Measurements from ENCODE around the gene MTHFSD. TPM values are rescaled to one million over a fixed set of nuclear protein-coding genes. Genes with fewer than 3 reads are reported as not detected.

Gene MTHFSD
- total and polyA plus RNA-seq, 9 donors, result 11.0 to 24.9 (median 21.8) TPM

DNA sequence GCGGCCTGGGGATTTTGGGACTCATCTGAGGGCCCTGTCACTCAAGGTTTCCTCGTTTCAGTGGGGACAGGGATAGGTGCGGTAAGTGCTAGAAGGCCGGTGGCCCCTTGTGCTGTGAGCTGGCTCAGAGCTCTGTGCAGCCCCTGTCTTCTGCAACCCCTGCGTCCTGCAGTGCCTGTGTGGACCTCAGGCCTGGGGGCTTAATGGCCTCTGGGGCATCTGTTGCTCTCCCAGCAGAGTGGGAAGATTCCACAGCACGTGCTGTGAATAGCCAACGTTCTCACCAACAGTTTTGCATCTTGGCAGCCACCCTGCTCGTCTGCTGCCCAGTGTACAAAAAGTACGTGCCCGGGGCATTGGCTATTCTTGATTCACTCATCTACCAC lies 16.5 kb upstream of the MTHFSD start:
- no peak overlapping the region for H3K4me3 ChIP-seq
- WGBS, 3 donors, result 75 to 85% (median 81%) methylated on average over 10 of the region's 10 CpGs
- H3K27ac ChIP-seq, result no peak overlapping the region
- intact Hi-C loops (cut with DNase I), result loop anchor here in 2 of 4 donors (5.0 kb wide), 2 partner anchors 191 to 486 kb away; no protein-coding TSS in a partner anchor
- no peaks in the 10 kb centered on the region for H3K36me3 ChIP-seq
- H3K9me3 ChIP-seq, result no peaks in the 10 kb centered on the region
- peaks cover 2% of the 10 kb centered on the region for H3K27me3 ChIP-seq
- DNase-seq, result no peak
- H3K4me1 ChIP-seq (ENCODE audit: insufficient read depth), result peaks cover 4% of the 10 kb centered on the region
- TF ChIP-seq, protein P1, sequence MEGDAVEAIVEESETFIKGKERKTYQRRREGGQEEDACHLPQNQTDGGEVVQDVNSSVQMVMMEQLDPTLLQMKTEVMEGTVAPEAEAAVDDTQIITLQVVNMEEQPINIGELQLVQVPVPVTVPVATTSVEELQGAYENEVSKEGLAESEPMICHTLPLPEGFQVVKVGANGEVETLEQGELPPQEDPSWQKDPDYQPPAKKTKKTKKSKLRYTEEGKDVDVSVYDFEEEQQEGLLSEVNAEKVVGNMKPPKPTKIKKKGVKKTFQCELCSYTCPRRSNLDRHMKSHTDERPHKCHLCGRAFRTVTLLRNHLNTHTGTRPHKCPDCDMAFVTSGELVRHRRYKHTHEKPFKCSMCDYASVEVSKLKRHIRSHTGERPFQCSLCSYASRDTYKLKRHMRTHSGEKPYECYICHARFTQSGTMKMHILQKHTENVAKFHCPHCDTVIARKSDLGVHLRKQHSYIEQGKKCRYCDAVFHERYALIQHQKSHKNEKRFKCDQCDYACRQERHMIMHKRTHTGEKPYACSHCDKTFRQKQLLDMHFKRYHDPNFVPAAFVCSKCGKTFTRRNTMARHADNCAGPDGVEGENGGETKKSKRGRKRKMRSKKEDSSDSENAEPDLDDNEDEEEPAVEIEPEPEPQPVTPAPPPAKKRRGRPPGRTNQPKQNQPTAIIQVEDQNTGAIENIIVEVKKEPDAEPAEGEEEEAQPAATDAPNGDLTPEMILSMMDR (IDR thresholded peaks at IDR 0.05), result no peak
- TF ChIP-seq EP300 (IDR thresholded peaks at IDR 0.05), result no peak

DNA sequence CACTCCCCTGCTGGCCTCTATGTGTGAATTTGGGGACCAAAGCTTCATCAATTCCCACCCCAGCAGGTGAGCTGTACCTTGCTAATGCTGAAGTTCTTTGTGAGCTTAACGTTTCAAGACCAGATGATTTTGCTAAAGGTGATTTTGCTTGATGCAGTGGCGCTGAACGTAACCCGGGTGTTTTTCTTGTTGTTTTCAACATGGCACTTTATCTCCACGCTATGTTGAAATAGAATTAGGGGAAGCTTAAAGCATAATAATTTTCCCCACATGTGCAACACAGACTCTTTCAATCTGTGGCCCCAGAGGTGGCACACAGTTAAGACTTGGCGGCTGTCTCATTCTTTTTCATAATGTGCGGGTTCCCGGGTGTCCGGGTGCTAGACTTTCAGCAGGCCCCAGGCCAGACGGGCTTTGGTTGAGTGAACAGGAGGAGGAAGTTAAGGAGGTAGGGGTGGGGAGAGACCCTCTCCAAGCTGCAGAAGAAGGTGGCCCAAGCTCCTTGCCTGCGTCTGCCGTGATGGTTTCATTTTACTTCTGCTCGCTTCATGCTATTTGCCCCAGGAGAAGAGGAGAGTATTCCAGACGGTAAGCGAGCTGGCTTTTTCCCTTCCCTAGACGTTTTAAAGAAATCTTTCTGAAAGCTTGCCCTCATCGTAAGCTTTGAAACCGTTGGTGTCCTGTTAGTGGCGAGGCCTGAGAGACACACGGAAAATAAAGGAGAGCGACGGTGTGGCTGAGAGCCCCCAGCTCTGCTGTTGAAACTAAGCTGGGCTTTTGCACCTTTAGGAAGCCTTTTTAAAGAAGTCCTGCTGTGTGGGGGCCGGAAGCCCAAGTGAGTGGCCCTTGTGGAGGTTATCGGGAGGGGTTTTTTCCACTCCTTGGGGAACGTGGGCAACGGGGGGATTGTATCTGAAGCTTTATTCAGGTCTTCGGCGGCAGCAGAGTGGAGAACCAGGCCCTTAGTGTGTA lies 15.8 kb upstream of the MTHFSD start:
- peaks cover 2% of the 10 kb centered on the region for H3K27me3 ChIP-seq
- no peak overlapping the region for H3K4me3 ChIP-seq
- no peaks in the 10 kb centered on the region for H3K36me3 ChIP-seq
- H3K27ac ChIP-seq, result no peak overlapping the region
- TF ChIP-seq EP300 (IDR thresholded peaks at IDR 0.05) (no peak), POLR2A (IDR thresholded peaks at IDR 0.05) (no peak)
- TF ChIP-seq, protein P1 (IDR thresholded peaks at IDR 0.05), result no peak
- WGBS, 3 donors, result 78 to 89% (median 87%) methylated on average over 28 of the region's 28 CpGs
- intact Hi-C loops (cut with DNase I), result loop anchor here in 2 of 4 donors (5.0 kb wide), 2 partner anchors 191 to 486 kb away; no protein-coding TSS in a partner anchor
- H3K4me1 ChIP-seq (ENCODE audit: insufficient read depth), result peaks cover 4% of the 10 kb centered on the region
- no peaks in the 10 kb centered on the region for H3K9me3 ChIP-seq
- no peak for DNase-seq

DNA sequence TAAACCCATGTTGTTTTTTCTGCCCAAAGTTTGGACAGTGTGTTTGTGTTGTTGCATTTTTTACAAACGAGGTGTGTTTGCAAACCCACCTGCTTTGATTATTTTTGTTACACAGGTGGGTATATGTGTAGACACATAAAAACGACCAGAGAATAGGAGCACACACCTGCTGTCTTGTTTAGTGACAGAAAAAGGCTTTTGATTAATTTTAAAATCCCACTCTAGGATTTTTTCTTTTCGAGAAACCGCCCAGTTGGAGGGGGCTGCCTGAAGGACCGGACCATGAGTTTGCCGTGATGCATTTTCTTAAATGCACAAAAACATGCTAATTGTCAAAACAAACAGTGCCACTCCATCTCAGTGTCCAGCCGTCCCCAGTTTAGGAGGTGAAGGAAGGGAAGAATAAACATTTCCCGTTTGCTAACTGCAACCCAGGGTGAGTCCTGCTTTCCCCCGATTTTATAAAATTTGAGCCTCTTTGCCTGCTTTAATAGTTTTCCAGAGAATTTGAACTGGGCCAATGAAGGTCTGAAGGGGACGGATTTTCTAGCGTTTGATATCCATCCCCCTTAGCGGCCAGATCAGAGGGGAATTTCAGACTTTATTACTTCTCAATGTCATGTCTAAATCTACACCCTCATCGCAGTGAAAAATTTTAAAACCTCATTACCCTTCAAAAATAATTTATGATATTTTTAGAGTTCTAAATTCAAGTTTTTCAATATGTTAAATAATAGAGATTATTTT lies 14.8 kb upstream of the MTHFSD start:
- Histone ChIP-seq H3K36me3 (no peaks in the 10 kb centered on the region), H3K9me3 (no peaks in the 10 kb centered on the region), H3K4me1 (ENCODE audit: insufficient read depth) (peaks cover 4% of the 10 kb centered on the region), H3K4me3 (no peak overlapping the region), H3K27me3 (peaks cover 2% of the 10 kb centered on the region), H3K27ac (no peak overlapping the region)
- intact Hi-C loops (cut with DNase I), result loop anchor here (5.0 to 10.0 kb wide), 6 partner anchors 192 to 707 kb away; no protein-coding TSS in a partner anchor
- DNase-seq, result no peak
- 66 to 74% (median 66%) methylated on average over 13 of the region's 13 CpGs for whole genome bisulfite sequencing, 3 donors
- TF ChIP-seq, protein P1 (IDR thresholded peaks at IDR 0.05), result no peak
- TF ChIP-seq POLR2A (IDR thresholded peaks at IDR 0.05) (no peak), EP300 (IDR thresholded peaks at IDR 0.05) (no peak)

Measured in ovary (tissue), 9 donors.